Measurements from ENCODE around the gene PTPN14.

DNA sequence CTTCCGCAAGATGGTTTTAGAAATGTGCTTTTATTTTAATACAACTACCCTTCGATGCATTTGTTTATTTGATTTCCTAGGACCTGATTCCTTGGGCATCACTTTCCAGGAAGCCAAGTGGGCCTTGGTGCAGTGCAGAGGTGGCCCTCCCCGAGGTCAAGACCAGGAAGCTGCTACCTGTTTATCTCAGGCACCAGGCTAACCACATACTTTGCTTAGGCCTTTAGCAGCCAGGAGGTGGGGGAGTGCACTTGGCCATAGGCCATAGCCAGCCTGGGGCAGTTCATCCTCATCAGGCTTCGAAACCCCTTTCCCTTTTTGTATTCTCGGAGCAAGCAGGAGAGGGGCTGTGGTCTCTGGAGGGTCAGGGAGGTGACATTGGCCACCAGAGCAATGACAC is 225.0 kb downstream of the PTPN14 start:
- TF ChIP-seq, protein P1, sequence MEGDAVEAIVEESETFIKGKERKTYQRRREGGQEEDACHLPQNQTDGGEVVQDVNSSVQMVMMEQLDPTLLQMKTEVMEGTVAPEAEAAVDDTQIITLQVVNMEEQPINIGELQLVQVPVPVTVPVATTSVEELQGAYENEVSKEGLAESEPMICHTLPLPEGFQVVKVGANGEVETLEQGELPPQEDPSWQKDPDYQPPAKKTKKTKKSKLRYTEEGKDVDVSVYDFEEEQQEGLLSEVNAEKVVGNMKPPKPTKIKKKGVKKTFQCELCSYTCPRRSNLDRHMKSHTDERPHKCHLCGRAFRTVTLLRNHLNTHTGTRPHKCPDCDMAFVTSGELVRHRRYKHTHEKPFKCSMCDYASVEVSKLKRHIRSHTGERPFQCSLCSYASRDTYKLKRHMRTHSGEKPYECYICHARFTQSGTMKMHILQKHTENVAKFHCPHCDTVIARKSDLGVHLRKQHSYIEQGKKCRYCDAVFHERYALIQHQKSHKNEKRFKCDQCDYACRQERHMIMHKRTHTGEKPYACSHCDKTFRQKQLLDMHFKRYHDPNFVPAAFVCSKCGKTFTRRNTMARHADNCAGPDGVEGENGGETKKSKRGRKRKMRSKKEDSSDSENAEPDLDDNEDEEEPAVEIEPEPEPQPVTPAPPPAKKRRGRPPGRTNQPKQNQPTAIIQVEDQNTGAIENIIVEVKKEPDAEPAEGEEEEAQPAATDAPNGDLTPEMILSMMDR (IDR thresholded peaks at IDR 0.05; ENCODE audit: low read depth, low read length): no peak
- no peak for TF ChIP-seq POLR2A (IDR thresholded peaks at IDR 0.05; ENCODE audit: extremely low read depth, insufficient read length)
- TF ChIP-seq, protein P2, sequence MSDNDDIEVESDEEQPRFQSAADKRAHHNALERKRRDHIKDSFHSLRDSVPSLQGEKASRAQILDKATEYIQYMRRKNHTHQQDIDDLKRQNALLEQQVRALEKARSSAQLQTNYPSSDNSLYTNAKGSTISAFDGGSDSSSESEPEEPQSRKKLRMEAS (IDR thresholded peaks at IDR 0.05; ENCODE audit: low read depth, low read length): no peak

Data from NB4 (cell line).